NT2/D1 (cell line): ENCODE results near the gene MUC5AC.

Experiments used
- SUZ12 ChIP-seq: IDR thresholded peaks from 2 replicates; pipeline ENCODE4 v1.6.1; 2011; ENCODE audit not compliant: insufficient read length, insufficient read depth; ENCODE audit errors: extremely low read depth
- YY1 ChIP-seq: IDR thresholded peaks from 2 replicates; pipeline ENCODE4 v1.6.1; 2011; ENCODE audit not compliant: insufficient read length, insufficient read depth
- ZNF274 ChIP-seq: IDR thresholded peaks from 2 replicates; pipeline ENCODE4 v1.6.1; 2011; ENCODE audit warnings: mild to moderate bottlenecking, low read depth, low read length

GRCh38 chr11:1109101-1109917, 48.4 kb upstream of the MUC5AC start:
- TF ChIP-seq ZNF274 (no peak), YY1 (no peak), SUZ12 (no peak)
